Psoas muscle (tissue), 8 donors: ENCODE measurements around the gene SYNRG. TPM values are rescaled to one million over a fixed set of nuclear protein-coding genes. Genes with fewer than 3 reads are reported as not detected.

Experiments
- ATAC-seq, 4 donors: fragments of 200-7000 bp; cut with Tn5 transposase; one replicate each; pipeline ENCODE4 v1.9.1; 2020; ENCODE audit warnings: moderate library complexity in 3 of 4, mild to moderate bottlenecking in 2 of 4
- DNase-seq, 2 donors: peaks; one replicate each; pipeline ENCODE4 v3.0.0-alpha.2; 2020
- H3K27ac ChIP-seq: fragments of 200-600 bp; one replicate; pipeline ENCODE4 v1.8.0; 2022
- H3K27me3 ChIP-seq, 3 donors: fragments of 200-600 bp in 1 of 3; one replicate each; pipeline versions ENCODE4 v1.6.1 to v1.8.0; 2013 to 2022; ENCODE audit warnings: low read length in 2 of 3, mild to moderate bottlenecking in 2 of 3, moderate library complexity in 1 of 3; ENCODE audit not compliant: insufficient read depth in 3 of 3
- H3K36me3 ChIP-seq, 2 donors: fragments of 200-600 bp in 1 of 2; one replicate each; pipeline versions ENCODE4 v1.6.1 to v1.8.0; 2013 to 2022; ENCODE audit warnings: low read depth in 1 of 2, mild to moderate bottlenecking in 1 of 2, moderate library complexity in 1 of 2; ENCODE audit not compliant: insufficient read depth in 1 of 2
- H3K4me1 ChIP-seq: fragments of 200-600 bp; one replicate; pipeline ENCODE4 v1.8.0; 2022
- H3K4me3 ChIP-seq: fragments of 200-600 bp; one replicate; pipeline ENCODE4 v1.8.0; 2022; ENCODE audit warnings: mild to moderate bottlenecking
- H3K9me3 ChIP-seq: fragments of 200-600 bp; one replicate; pipeline ENCODE4 v1.8.0; 2022
- CTCF ChIP-seq: fragments of 200-600 bp; IDR thresholded peaks from one replicate; pipeline ENCODE4 v1.8.0; 2022; ENCODE audit warnings: antibody characterized with exemption
- WGBS, 3 donors: extraction: QIAGEN DNeasy Blood & Tissue Kit; methylation state at CpG; one replicate each; pipeline versions ENCODE4 v1.1.6 to v1.1.7; 2013; 5-methylcytosine and 5-hydroxymethylcytosine counted together
- intact Hi-C, 2 donors: fragments of 100-400 bp; cut with DNase I; formaldehyde crosslinking; loops; one replicate each; pipeline versions ENCODE4 v1.11.0 to v1.14.2; 2022
- polyA plus RNA-seq, 3 donors: library from polyadenylated mRNA; stranded (reverse); fragments of 200-250 nt; gene quantifications; one replicate each; pipeline ENCODE4 v1.2.3, GENCODE V29; 2013
- total RNA-seq, 4 donors: library from RNA; stranded (reverse); fragmentation: NEBNext Ultra II Directional in 2 of 4; extraction: Animal tissue kit (Norgen Biotek cat#: 25700) in 2 of 4; gene quantifications; one replicate each; pipeline versions ENCODE4 v1.2.1 to v1.2.4, GENCODE V29; 2021 to 2023
- donor health status: healthy with polysubstance abuse.
- donor health status: DM: no; HTN: no; CAD: no; lungs with moderate emphysema.
- donor health status: Bipolar disorder and iron deficiency.
- donor health status: healthy.
- donor health status: DM: yes; HTN: yes; CAD: no.
- donor health status: DM: no; HTN: no; CAD: no.
- donor health status: DM: no; HTN: no; CAD: no.
- donor health status: DM: yes; HTN: yes; CAD: no.

Gene SYNRG
- total and polyA plus RNA-seq, 7 donors: 5.1 to 43.1 (median 30.3) TPM

- TF ChIP-seq CTCF: no peak
- H3K4me3 ChIP-seq: no peak overlapping the region
- ATAC-seq: no peak
- no peak for DNase-seq
- H3K9me3 ChIP-seq: no peaks in the 10 kb centered on the region
- no peaks in the 10 kb centered on the region for H3K27me3 ChIP-seq
- H3K27ac ChIP-seq: no peak overlapping the region
- H3K36me3 ChIP-seq: peaks cover 0 to 71% of the 10 kb centered on the region in 2 donors
- 66 to 100% (median 92%) methylated on average over 2 of the region's 2 CpGs for WGBS, 3 donors
- no peaks in the 10 kb centered on the region for H3K4me1 ChIP-seq
- intact Hi-C loops: no loop called here
Measured at GRCh38 chr17:37598145-37598544, 11.1 kb downstream of the SYNRG start.

DNA sequence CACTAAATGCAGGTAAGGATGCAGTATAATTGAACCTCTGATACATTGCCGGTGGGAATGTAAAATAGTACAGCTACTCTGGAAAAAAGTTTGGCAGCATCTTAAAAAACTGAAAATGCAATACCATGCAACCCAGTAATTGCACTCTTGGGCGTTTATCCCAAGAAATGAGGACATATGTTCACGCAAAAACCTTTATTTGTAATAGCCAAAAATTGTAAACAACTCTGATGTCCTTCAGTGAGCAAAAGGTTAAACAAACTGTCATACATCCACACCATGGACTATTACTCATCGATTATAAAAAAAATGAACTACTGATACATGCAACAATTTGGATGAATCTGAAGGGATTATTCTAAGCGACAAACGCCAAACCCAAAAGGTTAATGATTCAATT lies 16.9 kb downstream of the SYNRG start:
- ATAC-seq: peak in 1 of 4 donors; percentile 30
- intact Hi-C loops: loop anchor here in 1 of 2 donors (5.0 kb wide), 1 partner anchor 70 kb away; no protein-coding TSS in a partner anchor

DNA sequence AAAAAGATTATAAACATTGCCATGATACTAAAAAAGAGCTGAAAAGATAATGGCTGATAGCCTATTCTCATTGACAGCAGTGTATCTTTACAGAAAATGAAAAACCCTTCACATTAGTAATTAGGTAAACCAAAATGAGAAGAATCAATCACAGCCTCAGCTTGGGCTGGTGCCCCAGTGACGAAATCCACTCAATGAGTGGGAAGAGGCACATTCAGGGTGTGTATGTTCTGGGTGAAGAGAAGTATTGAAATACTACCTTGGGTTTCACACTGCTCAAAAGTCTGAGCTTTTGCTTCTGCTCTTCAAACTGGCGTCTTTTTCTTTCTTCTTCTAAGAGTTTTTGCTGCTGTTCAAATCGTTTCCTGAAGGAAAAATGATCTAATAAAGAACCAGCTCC lies 24.2 kb downstream of the SYNRG start:
- WGBS, 3 donors: 75 to 87% (median 84%) methylated on average over 3 of the region's 3 CpGs

More for the DNA sequence above, 16.9 kb downstream of the SYNRG start:
- WGBS, 3 donors: 79 to 88% (median 85%) methylated on average over 6 of the region's 6 CpGs
- Histone ChIP-seq H3K9me3 (no peaks in the 10 kb centered on the region), H3K27ac (no peak overlapping the region), H3K4me1 (no peaks in the 10 kb centered on the region), H3K4me3 (no peak overlapping the region), H3K36me3 (peaks cover 0 to 71% of the 10 kb centered on the region in 2 donors), H3K27me3 (no peaks in the 10 kb centered on the region)
- TF ChIP-seq CTCF: no peak
- DNase-seq: no peak

GRCh38 chr17:37576281-37576680 lies 32.9 kb downstream of the SYNRG start:
- Histone ChIP-seq H3K4me1 (no peaks in the 10 kb centered on the region), H3K27me3 (no peaks in the 10 kb centered on the region), H3K9me3 (peaks cover 7% of the 10 kb centered on the region), H3K36me3 (peaks cover 7 to 99% of the 10 kb centered on the region in 2 donors), H3K4me3 (no peak overlapping the region), H3K27ac (no peak overlapping the region)
- DNase-seq: no peak
- no peak for ATAC-seq
- intact Hi-C loops: loop anchor here in 1 of 2 donors (10.0 kb wide), 1 partner anchor 49 kb away; no protein-coding TSS in a partner anchor
- TF ChIP-seq CTCF: no peak
- WGBS, 3 donors: 94 to 99% (median 97%) methylated on average over 3 of the region's 3 CpGs

More for the DNA sequence above, 24.2 kb downstream of the SYNRG start:
- Histone ChIP-seq H3K4me3 (no peak overlapping the region), H3K9me3 (no peaks in the 10 kb centered on the region), H3K27ac (no peak overlapping the region), H3K36me3 (peaks cover 0 to 84% of the 10 kb centered on the region in 2 donors), H3K4me1 (no peaks in the 10 kb centered on the region), H3K27me3 (no peaks in the 10 kb centered on the region)
- intact Hi-C loops: no loop called here
- TF ChIP-seq CTCF: no peak
- DNase-seq: no peak
- no peak for ATAC-seq

DNA sequence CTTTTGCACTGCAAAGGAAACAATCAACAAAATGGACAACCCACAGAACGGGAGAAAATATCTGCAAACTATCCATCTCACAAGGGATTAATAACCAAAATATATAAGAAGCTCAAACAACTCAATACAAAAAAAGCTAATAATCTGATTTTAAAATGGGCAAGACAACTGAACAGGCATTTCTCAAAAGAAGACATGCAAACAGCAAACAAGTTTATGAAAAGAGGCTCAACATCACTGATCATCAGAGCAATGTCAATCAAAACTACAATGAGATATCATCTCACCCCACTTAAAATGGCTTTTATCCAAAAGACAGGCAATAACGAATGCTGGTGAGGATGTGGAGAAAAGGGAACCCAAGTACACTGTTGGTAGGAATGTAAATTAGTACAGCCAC lies 34.8 kb downstream of the SYNRG start:
- peaks cover 7 to 100% of the 10 kb centered on the region in 2 donors for H3K36me3 ChIP-seq
- H3K27ac ChIP-seq: no peak overlapping the region
- intact Hi-C loops: loop anchor here in 1 of 2 donors (10.0 kb wide), 1 partner anchor 50 kb away; no protein-coding TSS in a partner anchor
- no peak overlapping the region for H3K4me3 ChIP-seq
- TF ChIP-seq CTCF: no peak
- DNase-seq: no peak
- no peaks in the 10 kb centered on the region for H3K4me1 ChIP-seq
- H3K27me3 ChIP-seq: no peaks in the 10 kb centered on the region
- ATAC-seq: no peak
- H3K9me3 ChIP-seq: peaks cover 7% of the 10 kb centered on the region
- WGBS, 3 donors: 93 to 100% (median 96%) methylated on average over 2 of the region's 2 CpGs
